Muscle layer of duodenum (tissue), 2 donors: ENCODE data around the gene TECPR2.
"Not testable (repeated sequence)": the region's sequence is repeated elsewhere in the genome, so short reads cannot be mapped to it uniquely, and the experiment has no call there.

ENCODE experiments used
- H3K27ac ChIP-seq: one replicate; pipeline ENCODE4 v1.7.0; 2013; ENCODE audit warnings: mild to moderate bottlenecking, low read length
- H3K27me3 ChIP-seq: one replicate; pipeline ENCODE4 v1.7.0; 2013; ENCODE audit warnings: low read depth, mild to moderate bottlenecking, control low read depth, low read length
- H3K36me3 ChIP-seq, 2 donors: one replicate each; pipeline ENCODE4 v1.7.0; 2013; ENCODE audit warnings: low read length in 2 of 2, control low read depth in 1 of 2, mild to moderate bottlenecking in 1 of 2; ENCODE audit not compliant: insufficient read depth in 2 of 2, control insufficient read depth in 1 of 2
- H3K4me1 ChIP-seq, 2 donors: one replicate each; pipeline ENCODE4 v1.7.0; 2013; ENCODE audit warnings: low read length in 2 of 2, mild to moderate bottlenecking in 2 of 2, control low read depth in 1 of 2, moderate library complexity in 1 of 2; ENCODE audit not compliant: insufficient read depth in 2 of 2, control insufficient read depth in 1 of 2
- H3K4me3 ChIP-seq, 2 donors: one replicate each; pipeline ENCODE4 v1.7.0; 2013; ENCODE audit warnings: low read length in 2 of 2, low read depth in 1 of 2, mild to moderate bottlenecking in 1 of 2
- H3K9me3 ChIP-seq, 2 donors: one replicate each; pipeline ENCODE4 v1.7.0; 2013; ENCODE audit warnings: low read length in 2 of 2, control low read depth in 1 of 2, mild to moderate bottlenecking in 1 of 2; ENCODE audit not compliant: control insufficient read depth in 1 of 2
- donor health status: healthy.

Gene TECPR2

GRCh38 chr14:102513899-102514772 lies 151.4 kb downstream of the TECPR2 start:
- peaks cover 0 to 12% of the 10 kb centered on the region in 2 donors for H3K4me1 ChIP-seq
- H3K9me3 ChIP-seq = no peaks in the 10 kb centered on the region
- H3K36me3 ChIP-seq = no peaks in the 10 kb centered on the region
- no peak overlapping the region for H3K4me3 ChIP-seq
- no peaks in the 10 kb centered on the region for H3K27me3 ChIP-seq
- H3K27ac ChIP-seq = no peak overlapping the region

GRCh38 chr14:102514987-102515733 lies 152.4 kb downstream of the TECPR2 start:
- H3K27ac ChIP-seq = no peak overlapping the region
- H3K4me1 ChIP-seq = peaks cover 0 to 9% of the 10 kb centered on the region in 2 donors
- no peaks in the 10 kb centered on the region for H3K27me3 ChIP-seq
- no peak overlapping the region for H3K4me3 ChIP-seq
- H3K36me3 ChIP-seq = no peaks in the 10 kb centered on the region
- H3K9me3 ChIP-seq = no peaks in the 10 kb centered on the region

GRCh38 chr14:102516531-102517391 lies 154.0 kb downstream of the TECPR2 start:
- Histone ChIP-seq H3K4me3 (peak overlapping the region; percentile 57 to 77), H3K27me3 (no peaks in the 10 kb centered on the region), H3K9me3 (no peaks in the 10 kb centered on the region), H3K27ac (no peak overlapping the region), H3K36me3 (no peaks in the 10 kb centered on the region), H3K4me1 (peaks cover 0 to 5% of the 10 kb centered on the region in 2 donors)

- Histone ChIP-seq H3K4me1 (peaks cover 0 to 5% of the 10 kb centered on the region in 2 donors), H3K9me3 (no peaks in the 10 kb centered on the region), H3K36me3 (no peaks in the 10 kb centered on the region), H3K27me3 (no peaks in the 10 kb centered on the region), H3K4me3 (peak overlapping the region; percentile 33 to 77), H3K27ac (no peak overlapping the region)
Observed at GRCh38 chr14:102517392-102518062, 154.8 kb downstream of the TECPR2 start.

GRCh38 chr14:102518063-102518648 lies 155.4 kb downstream of the TECPR2 start:
- peaks cover 0 to 5% of the 10 kb centered on the region in 2 donors for H3K4me1 ChIP-seq

GRCh38 chr14:102519709-102520108 lies 157.0 kb downstream of the TECPR2 start:
- H3K36me3 ChIP-seq, H3K9me3 ChIP-seq, H3K4me3 ChIP-seq, H3K27ac ChIP-seq, H3K27me3 ChIP-seq: not testable (repeated sequence)
- peaks cover 0 to 15% of the 10 kb centered on the region in 2 donors for H3K4me1 ChIP-seq

More at GRCh38 chr14:102518063-102518648, 155.4 kb downstream of the TECPR2 start:
- no peaks in the 10 kb centered on the region for H3K9me3 ChIP-seq
- no peaks in the 10 kb centered on the region for H3K27me3 ChIP-seq
- no peak overlapping the region for H3K4me3 ChIP-seq
- no peak overlapping the region for H3K27ac ChIP-seq
- H3K36me3 ChIP-seq = no peaks in the 10 kb centered on the region

GRCh38 chr14:102523200-102523568 lies 160.4 kb downstream of the TECPR2 start:
- no peaks in the 10 kb centered on the region for H3K9me3 ChIP-seq
- H3K4me1 ChIP-seq = peaks cover 0 to 11% of the 10 kb centered on the region in 2 donors
- no peak overlapping the region for H3K27ac ChIP-seq
- H3K27me3 ChIP-seq = no peaks in the 10 kb centered on the region
- no peak overlapping the region for H3K4me3 ChIP-seq
- H3K36me3 ChIP-seq = no peaks in the 10 kb centered on the region

- Histone ChIP-seq H3K27ac (no peak overlapping the region), H3K4me3 (peak overlapping the region; percentile 45 to 84), H3K4me1 (peaks cover 0 to 11% of the 10 kb centered on the region in 2 donors), H3K27me3 (no peaks in the 10 kb centered on the region), H3K9me3 (no peaks in the 10 kb centered on the region), H3K36me3 (no peaks in the 10 kb centered on the region)
Observed at GRCh38 chr14:102523569-102524450, 161.1 kb downstream of the TECPR2 start.

- peaks cover 0 to 11% of the 10 kb centered on the region in 2 donors for H3K4me1 ChIP-seq
- peak overlapping the region; percentile 84 to 86 for H3K4me3 ChIP-seq
- H3K27ac ChIP-seq = peak overlapping the region; percentile 90
- H3K36me3 ChIP-seq = no peaks in the 10 kb centered on the region
- H3K9me3 ChIP-seq = no peaks in the 10 kb centered on the region
- H3K27me3 ChIP-seq = no peaks in the 10 kb centered on the region
Observed at GRCh38 chr14:102524451-102525218, 161.9 kb downstream of the TECPR2 start.
